ENCODE measurements around the gene LHFPL6.

GRCh38 chr13:39571502-39572092 lies 31.4 kb downstream of the LHFPL6 start:
- TF ChIP-seq CTCF (IDR thresholded peaks at IDR 0.05) (no peak), POLR2AphosphoS5 (IDR thresholded peaks at IDR 0.05) (no peak)

Measured in upper lobe of left lung (tissue), 4 donors.